Adrenal gland (tissue), 5 donors: Measurements from ENCODE around the gene ALG14.

Source experiments
- CTCF ChIP-seq, 6 experiments: fragments of 450-650 bp in 4 of 6; fragments of 200-600 bp in 2 of 6; sonication (generic) in 1 of 6; IDR thresholded peaks; 1 replicate in 5 of 6; 2 replicates in 1 of 6; pipeline versions ENCODE4 v1.5.1 to v1.8.0; 2016 to 2021; ENCODE audit warnings: antibody characterized with exemption in 6 of 6, mild to moderate bottlenecking in 2 of 6, moderate library complexity in 1 of 6
- POLR2A ChIP-seq, 2 donors: fragments of 450-650 bp; IDR thresholded peaks; one replicate each; pipeline ENCODE4 v1.6.1; 2017; ENCODE audit warnings: antibody characterized with exemption in 2 of 2, mild to moderate bottlenecking in 2 of 2, moderate library complexity in 1 of 2
- donor health status: DM: no; HTN: no; CAD: no.

- TF ChIP-seq CTCF (IDR thresholded peaks at IDR 0.05) (no peak), POLR2A (IDR thresholded peaks at IDR 0.05) (no peak)
These were observed 25.4 kb upstream of the ALG14 start for GRCh38 chr1:95098196-95098595.
